ENCODE measurements around the gene ZNF286A. TPM values are rescaled to one million over a fixed set of nuclear protein-coding genes. Genes with fewer than 3 reads are reported as not detected.
A peak's percentile ranks its signal among the peaks of the same experiment; 100 is the strongest.

ZNF286A gene
- polyA plus RNA-seq, 1 donor from 2014 or later = 98.1 TPM

GRCh38 chr17:15650741-15651582, 48.6 kb upstream of the ZNF286A start:
- TF ChIP-seq RAD21 (conservative IDR thresholded peaks at IDR 0.05) = no peak
- TF ChIP-seq POLR2AphosphoS5 (IDR thresholded peaks at IDR 0.05) = no peak
- no peak for TF ChIP-seq MXI1 (conservative IDR thresholded peaks at IDR 0.05; ENCODE audit: poor library complexity, severe bottlenecking)
- no peak for TF ChIP-seq EZH2 (IDR thresholded peaks at IDR 0.05; ENCODE audit: borderline replicate concordance, insufficient read depth, low read length, poor library complexity, severe bottlenecking)
- no peak for TF ChIP-seq REST (IDR thresholded peaks at IDR 0.05; ENCODE audit: borderline replicate concordance)
- no peak for TF ChIP-seq TAF1 (IDR thresholded peaks at IDR 0.05; ENCODE audit: low read depth)
- no peaks in the 10 kb centered on the region for H3K79me2 ChIP-seq (replicated peaks; ENCODE audit: insufficient read depth, low read length)
- peak overlapping the region; percentile 14 for H3K9ac ChIP-seq (ENCODE audit: low read length)
- H3K27me3 ChIP-seq (ENCODE audit: insufficient read depth, low read depth, low read length) = no peaks in the 10 kb centered on the region
- H4K20me1 ChIP-seq (ENCODE audit: insufficient read depth) = no peaks in the 10 kb centered on the region
- no peaks in the 10 kb centered on the region for H3K9me3 ChIP-seq (ENCODE audit: low read length)
- H3K36me3 ChIP-seq (ENCODE audit: insufficient read depth, low read length) = no peaks in the 10 kb centered on the region
- no peak overlapping the region for H3K27ac ChIP-seq (ENCODE audit: low read length)
- H3K9me2 ChIP-seq (ENCODE audit: insufficient read depth, low read length) = no peaks in the 10 kb centered on the region
- H3K4me3 ChIP-seq (ENCODE audit: low read length) = peak overlapping the region; percentile 52
- no peak overlapping the region for H2AFZ ChIP-seq (ENCODE audit: low read depth, low read length)
- H3F3A ChIP-seq (ENCODE audit: insufficient read depth, low read length, poor library complexity, severe bottlenecking) = no peaks in the 10 kb centered on the region
- H3K4me2 ChIP-seq (ENCODE audit: low read length) = no peak overlapping the region

- Histone ChIP-seq H3K79me2 (replicated peaks; ENCODE audit: insufficient read depth, low read length) (no peaks in the 10 kb centered on the region), H3K4me3 (ENCODE audit: low read length) (peak overlapping the region; percentile 52), H2AFZ (ENCODE audit: low read depth, low read length) (no peak overlapping the region), H3K9me3 (ENCODE audit: low read length) (no peaks in the 10 kb centered on the region), H3K9ac (ENCODE audit: low read length) (peak overlapping the region; percentile 14), H3K9me2 (ENCODE audit: insufficient read depth, low read length) (no peaks in the 10 kb centered on the region), H3K27ac (ENCODE audit: low read length) (no peak overlapping the region), H4K20me1 (ENCODE audit: insufficient read depth) (no peaks in the 10 kb centered on the region), H3K4me2 (ENCODE audit: low read length) (no peak overlapping the region), H3F3A (ENCODE audit: insufficient read depth, low read length, poor library complexity, severe bottlenecking) (no peaks in the 10 kb centered on the region), H3K36me3 (ENCODE audit: insufficient read depth, low read length) (no peaks in the 10 kb centered on the region), H3K27me3 (ENCODE audit: insufficient read depth, low read depth, low read length) (no peaks in the 10 kb centered on the region)
- TF ChIP-seq RAD21 (conservative IDR thresholded peaks at IDR 0.05) (no peak), EP300 (conservative IDR thresholded peaks at IDR 0.05; ENCODE audit: poor library complexity, severe bottlenecking) (no peak)
Observed at GRCh38 chr17:15651583-15652110, 47.9 kb upstream of the ZNF286A start.

DNA sequence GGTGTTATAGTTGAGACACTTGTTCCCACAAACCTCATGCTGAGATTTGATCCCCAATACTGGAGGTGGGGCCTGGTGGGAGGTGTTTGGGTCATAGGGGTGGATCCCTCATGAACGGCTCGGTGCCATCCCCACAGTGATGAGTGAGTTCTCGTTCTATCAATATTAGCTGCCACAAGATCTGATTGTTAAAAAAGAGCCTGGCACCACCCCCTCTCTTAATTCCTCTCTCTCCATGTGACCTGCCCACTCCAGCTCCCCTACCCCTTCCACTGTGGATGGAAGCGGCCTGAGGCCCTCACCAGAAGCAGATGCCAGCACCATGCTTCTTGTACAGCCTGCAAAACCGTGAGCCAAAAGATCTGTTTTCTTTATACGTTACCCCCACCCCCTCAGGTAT, 46.6 kb upstream of the ZNF286A start:
- Histone ChIP-seq H4K20me1 (ENCODE audit: insufficient read depth) (no peaks in the 10 kb centered on the region), H3K27me3 (ENCODE audit: insufficient read depth, low read depth, low read length) (no peaks in the 10 kb centered on the region), H3K79me2 (replicated peaks; ENCODE audit: insufficient read depth, low read length) (no peaks in the 10 kb centered on the region), H3F3A (ENCODE audit: insufficient read depth, low read length, poor library complexity, severe bottlenecking) (no peaks in the 10 kb centered on the region), H3K27ac (ENCODE audit: low read length) (no peak overlapping the region), H3K9me2 (ENCODE audit: insufficient read depth, low read length) (no peaks in the 10 kb centered on the region), H3K4me2 (ENCODE audit: low read length) (no peak overlapping the region), H3K9me3 (ENCODE audit: low read length) (no peaks in the 10 kb centered on the region), H3K36me3 (ENCODE audit: insufficient read depth, low read length) (no peaks in the 10 kb centered on the region), H3K9ac (ENCODE audit: low read length) (no peak overlapping the region), H2AFZ (ENCODE audit: low read depth, low read length) (no peak overlapping the region), H3K4me3 (ENCODE audit: low read length) (no peak overlapping the region)
- TF ChIP-seq, protein P1, sequence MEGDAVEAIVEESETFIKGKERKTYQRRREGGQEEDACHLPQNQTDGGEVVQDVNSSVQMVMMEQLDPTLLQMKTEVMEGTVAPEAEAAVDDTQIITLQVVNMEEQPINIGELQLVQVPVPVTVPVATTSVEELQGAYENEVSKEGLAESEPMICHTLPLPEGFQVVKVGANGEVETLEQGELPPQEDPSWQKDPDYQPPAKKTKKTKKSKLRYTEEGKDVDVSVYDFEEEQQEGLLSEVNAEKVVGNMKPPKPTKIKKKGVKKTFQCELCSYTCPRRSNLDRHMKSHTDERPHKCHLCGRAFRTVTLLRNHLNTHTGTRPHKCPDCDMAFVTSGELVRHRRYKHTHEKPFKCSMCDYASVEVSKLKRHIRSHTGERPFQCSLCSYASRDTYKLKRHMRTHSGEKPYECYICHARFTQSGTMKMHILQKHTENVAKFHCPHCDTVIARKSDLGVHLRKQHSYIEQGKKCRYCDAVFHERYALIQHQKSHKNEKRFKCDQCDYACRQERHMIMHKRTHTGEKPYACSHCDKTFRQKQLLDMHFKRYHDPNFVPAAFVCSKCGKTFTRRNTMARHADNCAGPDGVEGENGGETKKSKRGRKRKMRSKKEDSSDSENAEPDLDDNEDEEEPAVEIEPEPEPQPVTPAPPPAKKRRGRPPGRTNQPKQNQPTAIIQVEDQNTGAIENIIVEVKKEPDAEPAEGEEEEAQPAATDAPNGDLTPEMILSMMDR (IDR thresholded peaks at IDR 0.05; ENCODE audit: poor library complexity, severe bottlenecking) = no peak
- TF ChIP-seq SMC3 (conservative IDR thresholded peaks at IDR 0.05; ENCODE audit: poor library complexity) (no peak), EP300 (conservative IDR thresholded peaks at IDR 0.05; ENCODE audit: poor library complexity, severe bottlenecking) (no peak), RAD21 (conservative IDR thresholded peaks at IDR 0.05) (no peak), REST (IDR thresholded peaks at IDR 0.05; ENCODE audit: borderline replicate concordance) (no peak), POLR2AphosphoS5 (IDR thresholded peaks at IDR 0.05) (no peak), TAF1 (IDR thresholded peaks at IDR 0.05; ENCODE audit: low read depth) (no peak), MXI1 (conservative IDR thresholded peaks at IDR 0.05; ENCODE audit: poor library complexity, severe bottlenecking) (no peak), EZH2 (IDR thresholded peaks at IDR 0.05; ENCODE audit: borderline replicate concordance, insufficient read depth, low read length, poor library complexity, severe bottlenecking) (no peak)
